NCI-H2227 treated with DMSO at 0.1 percent for 48 hours (cell line): ENCODE measurements around the gene PAM.

Source experiments
- DNase-seq: peaks from one replicate; lab custom pipeline; 2025; lab: John Stamatoyannopoulos, UW

PAM gene

GRCh38 chr5:102754767-102755431 is at the start of gene PAM:
Gene PAM (plus strand): TSS chr5:102755305. CDS start chr5:102866196, 110,891 bp downstream.
- peak; percentile 50 for DNase-seq

DNA sequence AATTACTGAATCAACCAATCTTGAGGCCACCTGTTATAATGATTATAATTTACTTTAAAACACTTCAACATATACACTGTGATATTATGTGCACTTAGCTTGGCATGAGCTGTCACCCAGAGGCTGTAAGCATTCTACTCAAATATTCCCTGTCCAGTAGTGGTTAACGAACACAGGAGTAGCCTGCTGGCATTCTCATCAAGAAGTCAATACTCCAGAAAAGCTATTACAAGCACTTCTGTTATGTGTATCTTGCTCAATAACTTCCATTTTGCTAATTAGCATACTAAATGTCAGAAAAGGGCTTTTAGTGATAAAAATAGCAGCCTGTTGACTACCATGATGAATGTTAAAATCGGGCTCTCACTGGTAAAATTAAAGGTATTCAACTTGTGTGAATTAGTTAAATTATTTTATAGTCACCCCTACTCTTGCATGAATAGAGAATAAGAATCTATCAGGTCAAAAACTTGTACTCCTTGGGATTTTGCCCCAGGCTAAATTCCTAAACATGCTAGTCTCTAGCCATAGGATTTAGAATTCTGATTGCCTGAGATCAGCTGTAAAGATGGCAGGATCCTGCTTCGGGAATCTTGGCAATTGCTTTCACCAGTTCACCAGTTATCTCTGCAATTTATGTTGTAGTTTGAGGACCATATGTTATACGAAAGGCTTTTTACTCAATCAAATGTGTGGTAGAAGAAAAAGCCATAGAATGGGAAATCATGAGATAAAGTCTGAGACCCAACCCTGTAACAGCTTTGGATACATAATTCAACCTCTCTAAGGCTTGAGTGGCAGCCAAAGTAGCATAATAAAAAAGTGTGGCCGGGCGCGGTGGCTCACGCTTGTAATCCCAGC is 43.4 kb upstream of the PAM start:
- DNase-seq, result no peak

GRCh38 chr5:102713278-102713677 is 41.8 kb upstream of the PAM start:
- no peak for DNase-seq

GRCh38 chr5:102713682-102714231 is 41.3 kb upstream of the PAM start:
- peak; percentile 32 for DNase-seq

DNA sequence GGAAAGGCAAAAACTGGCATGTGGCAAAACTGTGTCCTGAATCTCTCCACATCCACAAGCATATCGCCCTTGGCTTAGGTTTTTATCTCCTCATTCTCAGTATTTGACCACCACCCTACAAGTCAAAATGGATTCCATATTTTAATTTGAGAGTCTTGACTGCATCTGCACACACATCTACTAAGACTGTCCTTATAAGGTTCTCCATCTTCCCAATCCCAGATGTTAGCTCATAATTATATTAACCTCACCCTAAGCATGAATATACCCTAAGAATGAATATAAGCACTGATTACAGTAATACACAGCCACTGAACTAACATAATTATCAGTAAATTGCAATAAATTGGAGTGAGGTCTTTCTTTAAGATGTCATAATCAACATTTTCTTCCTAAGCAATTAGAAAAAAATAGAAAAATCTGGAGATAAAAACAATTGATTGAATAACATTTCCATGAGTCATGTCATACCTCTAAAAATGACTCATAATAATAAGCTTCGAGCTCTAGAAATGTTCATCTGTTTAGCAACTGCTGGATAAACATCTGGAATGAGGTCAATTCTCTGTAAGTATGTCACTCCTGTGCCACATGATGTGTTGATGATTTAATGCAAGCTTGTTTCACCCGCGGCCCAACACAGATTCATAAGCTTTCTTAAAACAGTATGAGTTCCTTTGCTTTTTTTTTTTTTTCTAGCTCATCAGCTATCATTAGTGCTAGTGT is 39.9 kb upstream of the PAM start:
- no peak for DNase-seq

- no peak for DNase-seq
Measured at GRCh38 chr5:102716017-102716416, 39.1 kb upstream of the PAM start.

- DNase-seq, result no peak
Measured at GRCh38 chr5:102718819-102719218, 36.3 kb upstream of the PAM start.

- no peak for DNase-seq
Measured at GRCh38 chr5:102719886-102720285, 35.2 kb upstream of the PAM start.

DNA sequence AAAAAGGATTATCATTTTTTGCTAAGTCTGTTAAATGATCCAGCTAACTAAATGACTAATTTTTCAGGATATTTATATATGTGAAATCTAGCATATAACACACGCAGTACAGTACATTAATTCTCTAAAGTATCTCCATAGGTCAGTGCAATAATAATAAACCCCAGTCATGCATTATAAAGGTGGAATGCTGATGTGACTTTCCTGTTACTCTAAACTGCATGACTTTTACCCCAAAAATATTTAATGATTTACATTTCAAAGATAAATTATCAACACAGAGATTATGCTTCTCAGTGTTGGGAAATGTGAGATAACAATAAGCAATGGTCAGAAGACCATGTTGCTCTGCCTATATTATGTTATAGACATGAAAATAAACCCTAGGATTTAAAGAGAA is 34.1 kb upstream of the PAM start:
- no peak for DNase-seq

GRCh38 chr5:102722931-102723330 is 32.2 kb upstream of the PAM start:
- no peak for DNase-seq

GRCh38 chr5:102731693-102732092 is 23.4 kb upstream of the PAM start:
- DNase-seq, result no peak

DNA sequence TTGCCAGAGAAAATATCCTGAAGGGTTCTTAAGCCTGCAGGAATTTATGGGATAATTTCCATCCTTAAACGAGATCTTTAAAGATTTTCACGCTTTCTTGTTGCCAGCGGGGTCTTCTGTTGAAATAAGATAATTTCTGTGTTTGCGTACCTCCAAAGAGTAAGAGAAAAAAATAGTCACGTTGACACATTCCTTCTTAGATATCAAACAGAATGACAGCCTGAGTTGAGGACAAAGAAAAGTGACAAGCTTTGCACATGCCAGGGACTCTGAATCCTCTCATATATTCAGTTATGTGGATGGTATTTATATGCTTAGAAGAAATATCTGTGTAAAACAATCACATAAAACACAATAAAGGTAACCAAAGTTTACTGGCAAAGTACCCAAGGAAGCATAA is 21.6 kb upstream of the PAM start:
- DNase-seq, result no peak

GRCh38 chr5:102737161-102737560 is 17.9 kb upstream of the PAM start:
- DNase-seq, result no peak

DNA sequence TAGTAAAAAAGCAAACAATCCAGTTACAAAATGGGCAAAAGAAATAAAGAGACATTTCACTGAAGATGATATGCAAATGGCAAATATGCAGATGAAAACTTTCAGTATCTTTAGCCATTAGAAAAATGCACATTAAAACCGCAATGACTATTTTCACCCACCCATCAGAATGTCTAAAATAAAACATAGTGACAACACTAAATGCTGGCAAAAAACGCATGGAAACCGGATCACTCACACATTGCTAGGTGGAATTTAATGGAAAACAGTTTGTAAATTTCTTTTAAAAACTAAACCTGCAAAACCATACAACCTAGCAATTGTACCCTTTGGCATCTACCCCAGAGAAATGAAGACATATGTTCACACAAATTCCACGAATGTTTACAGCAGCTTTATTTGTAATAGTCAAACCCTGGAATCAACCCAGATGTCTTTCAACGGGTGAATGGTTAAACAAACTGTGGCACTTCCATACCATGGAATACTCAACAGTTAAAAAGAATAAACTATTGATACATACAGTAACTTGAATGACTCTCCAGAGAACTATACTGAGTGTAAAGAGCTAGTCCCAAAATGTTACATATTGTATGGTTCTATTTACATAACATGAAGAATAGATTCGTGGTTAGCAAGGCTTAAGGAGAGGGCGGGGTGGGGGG is 17.2 kb upstream of the PAM start:
- DNase-seq, result no peak

GRCh38 chr5:102740515-102740914 is 14.6 kb upstream of the PAM start:
- no peak for DNase-seq

DNA sequence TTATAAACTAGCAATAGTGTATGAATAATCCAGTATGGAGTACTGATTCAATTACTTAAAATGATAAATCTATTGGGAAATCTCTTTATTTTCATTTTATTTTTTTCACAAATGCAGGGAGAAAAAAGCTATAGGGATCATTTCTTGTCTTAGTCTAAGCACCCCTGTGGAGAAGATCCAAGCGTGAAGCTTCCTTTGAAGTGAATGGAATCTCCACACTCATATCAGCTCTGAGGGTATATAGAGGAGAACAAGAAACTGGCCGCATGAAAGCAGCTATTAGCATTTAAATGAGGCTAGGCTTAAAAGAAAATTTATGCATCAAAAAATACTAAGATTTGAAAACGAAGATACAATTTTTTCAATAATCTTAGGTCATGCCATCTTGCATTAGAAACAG is 12.9 kb upstream of the PAM start:
- no peak for DNase-seq

DNA sequence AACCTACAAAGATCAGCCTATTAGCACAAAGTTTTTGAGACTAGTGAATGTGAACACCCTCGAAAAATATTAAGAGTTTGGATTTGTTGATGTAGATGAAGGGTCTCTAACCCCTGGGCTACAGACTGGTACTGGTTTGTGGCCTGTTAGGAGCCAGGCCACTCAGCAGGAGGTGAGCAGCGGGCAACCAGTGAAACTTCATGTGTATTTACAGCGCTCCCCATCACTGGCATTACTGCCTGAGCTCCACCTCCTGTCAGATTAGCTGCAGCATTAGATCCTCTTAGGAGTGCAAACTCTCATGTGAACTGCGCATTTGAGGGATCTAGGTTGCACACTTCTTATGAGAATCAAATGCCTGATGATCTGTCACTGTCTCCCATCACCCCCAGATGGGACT is 11.2 kb upstream of the PAM start:
- DNase-seq, result no peak

GRCh38 chr5:102747386-102748166 is 7.5 kb upstream of the PAM start:
- no peak for DNase-seq

GRCh38 chr5:102749416-102750030 is 5.6 kb upstream of the PAM start:
- peak; percentile 15 for DNase-seq

GRCh38 chr5:102750151-102750834 is 4.8 kb upstream of the PAM start:
- no peak for DNase-seq
